ENCODE results near the gene AFF3. TPM values are rescaled to one million over a fixed set of nuclear protein-coding genes. Genes with fewer than 3 reads are reported as not detected.

AFF3 gene
- total RNA-seq, 1 donor from 2014 or later, result 7.3 TPM

GRCh38 chr2:99787769-99788382 is 354.5 kb downstream of the AFF3 start:
- no peak overlapping the region for H3K4me3 Mint-ChIP-seq (ENCODE audit: low read depth)
- no peaks in the 10 kb centered on the region for H3K36me3 Mint-ChIP-seq (ENCODE audit: insufficient read depth)
- H3K27me3 Mint-ChIP-seq, result peaks cover 9% of the 10 kb centered on the region
- no peak for DNase-seq (ENCODE audit: low spot score, unreplicated experiment)
- no peaks in the 10 kb centered on the region for H3K9me3 Mint-ChIP-seq (ENCODE audit: low read depth)
- no peak for TF ChIP-seq CTCF (IDR thresholded peaks at IDR 0.05; ENCODE audit: unreplicated experiment)
- no peak overlapping the region for H3K27ac Mint-ChIP-seq
- H3K4me1 Mint-ChIP-seq (ENCODE audit: low read depth), result no peaks in the 10 kb centered on the region

- DNase-seq (ENCODE audit: low spot score, unreplicated experiment), result no peak
- Mint-ChIP-seq H3K36me3 (ENCODE audit: insufficient read depth) (no peaks in the 10 kb centered on the region), H3K9me3 (ENCODE audit: low read depth) (no peaks in the 10 kb centered on the region), H3K27me3 (peaks cover 9% of the 10 kb centered on the region), H3K4me1 (ENCODE audit: low read depth) (peaks cover 6% of the 10 kb centered on the region), H3K4me3 (ENCODE audit: low read depth) (no peak overlapping the region), H3K27ac (no peak overlapping the region)
- TF ChIP-seq CTCF (IDR thresholded peaks at IDR 0.05; ENCODE audit: unreplicated experiment), result no peak
Observed at GRCh38 chr2:99786636-99787390, 355.6 kb downstream of the AFF3 start.

GRCh38 chr2:99784946-99785345 is 357.4 kb downstream of the AFF3 start:
- Mint-ChIP-seq H3K9me3 (ENCODE audit: low read depth) (peaks cover 5% of the 10 kb centered on the region), H3K27me3 (peaks cover 9% of the 10 kb centered on the region), H3K4me3 (ENCODE audit: low read depth) (no peak overlapping the region), H3K36me3 (ENCODE audit: insufficient read depth) (no peaks in the 10 kb centered on the region), H3K4me1 (ENCODE audit: low read depth) (peaks cover 6% of the 10 kb centered on the region), H3K27ac (no peak overlapping the region)
- TF ChIP-seq CTCF (IDR thresholded peaks at IDR 0.05; ENCODE audit: unreplicated experiment), result no peak
- DNase-seq (ENCODE audit: low spot score, unreplicated experiment), result no peak

- no peak overlapping the region for H3K27ac Mint-ChIP-seq
- no peak for TF ChIP-seq CTCF (IDR thresholded peaks at IDR 0.05; ENCODE audit: unreplicated experiment)
- H3K9me3 Mint-ChIP-seq (ENCODE audit: low read depth), result peaks cover 10% of the 10 kb centered on the region
- DNase-seq (ENCODE audit: low spot score, unreplicated experiment), result no peak
- no peak overlapping the region for H3K4me3 Mint-ChIP-seq (ENCODE audit: low read depth)
- H3K27me3 Mint-ChIP-seq, result peaks cover 9% of the 10 kb centered on the region
- H3K4me1 Mint-ChIP-seq (ENCODE audit: low read depth), result peaks cover 6% of the 10 kb centered on the region
- peaks cover 1% of the 10 kb centered on the region for H3K36me3 Mint-ChIP-seq (ENCODE audit: insufficient read depth)
Observed at GRCh38 chr2:99784282-99784681, 358.1 kb downstream of the AFF3 start.

GRCh38 chr2:99780276-99780675 is 362.1 kb downstream of the AFF3 start:
- peaks cover 9% of the 10 kb centered on the region for H3K27me3 Mint-ChIP-seq
- no peak overlapping the region for H3K4me3 Mint-ChIP-seq (ENCODE audit: low read depth)
- peaks cover 3% of the 10 kb centered on the region for H3K36me3 Mint-ChIP-seq (ENCODE audit: insufficient read depth)
- H3K4me1 Mint-ChIP-seq (ENCODE audit: low read depth), result peaks cover 6% of the 10 kb centered on the region
- peaks cover 21% of the 10 kb centered on the region for H3K9me3 Mint-ChIP-seq (ENCODE audit: low read depth)
- no peak overlapping the region for H3K27ac Mint-ChIP-seq
- DNase-seq (ENCODE audit: low spot score, unreplicated experiment), result no peak
- TF ChIP-seq CTCF (IDR thresholded peaks at IDR 0.05; ENCODE audit: unreplicated experiment), result no peak

All from progenitor cell of endocrine pancreas (in vitro differentiated cells).